CD4-positive, alpha-beta T cell treated with Interleukin-1 beta for 1 hour (primary cell): Measurements from ENCODE around the gene FGG.

Source experiments
- DNase-seq, 2 donors: peaks; one replicate each; pipeline ENCODE4 v3.0.0-alpha.2; 2020 to 2022

Gene FGG

GRCh38 chr4:154612472-154613414 is at the start of gene FGG:
FGG (minus strand) TSS chr4:154612656; CDS start chr4:154612609, 47 bp downstream.
- DNase-seq, result no peak

GRCh38 chr4:154660052-154660451 is 47.6 kb upstream of the FGG start:
- DNase-seq, result no peak

- DNase-seq, result no peak
Measured at GRCh38 chr4:154658680-154659405, 46.4 kb upstream of the FGG start.

GRCh38 chr4:154643493-154643892 is 31.0 kb upstream of the FGG start:
- no peak for DNase-seq

GRCh38 chr4:154642373-154643009 is 30.0 kb upstream of the FGG start:
- no peak for DNase-seq

GRCh38 chr4:154640999-154641398 is 28.5 kb upstream of the FGG start:
- DNase-seq, result no peak

GRCh38 chr4:154634058-154634457 is 21.6 kb upstream of the FGG start:
- no peak for DNase-seq

GRCh38 chr4:154631828-154632227 is 19.4 kb upstream of the FGG start:
- DNase-seq, result no peak

- DNase-seq, result no peak
Measured at GRCh38 chr4:154630324-154630723, 17.9 kb upstream of the FGG start.

- DNase-seq, result peak; percentile 26 to 38
Measured at GRCh38 chr4:154626793-154627484, 14.5 kb upstream of the FGG start.

GRCh38 chr4:154625971-154626370 is 13.5 kb upstream of the FGG start:
- DNase-seq, result no peak

GRCh38 chr4:154623995-154624394 is 11.5 kb upstream of the FGG start:
- no peak for DNase-seq

- no peak for DNase-seq
Measured at GRCh38 chr4:154623436-154623835, 11.0 kb upstream of the FGG start.

- DNase-seq, result peak in 1 of 2 donors; percentile 49
Measured at GRCh38 chr4:154622598-154622997, 10.1 kb upstream of the FGG start.

GRCh38 chr4:154620111-154620510 is 7.7 kb upstream of the FGG start:
- no peak for DNase-seq

- peak; percentile 39 to 47 for DNase-seq
Measured at GRCh38 chr4:154618708-154619315, 6.4 kb upstream of the FGG start.

- DNase-seq, result no peak
Measured at GRCh38 chr4:154617820-154618317, 5.4 kb upstream of the FGG start.

- no peak for DNase-seq
Measured at GRCh38 chr4:154616731-154617130, 4.3 kb upstream of the FGG start.

- DNase-seq, result no peak
Measured at GRCh38 chr4:154616287-154616686, 3.8 kb upstream of the FGG start.

GRCh38 chr4:154615211-154615610 is 2.8 kb upstream of the FGG start:
- DNase-seq, result no peak

GRCh38 chr4:154614306-154614705 is 1.9 kb upstream of the FGG start:
- no peak for DNase-seq

- DNase-seq, result no peak
Measured at GRCh38 chr4:154611833-154612232, 623 bp downstream of the FGG start.
